ENCODE data around the gene RASA4B. TPM values are rescaled to one million over a fixed set of nuclear protein-coding genes. Genes with fewer than 3 reads are reported as not detected.

The RASA4B gene
- total and polyA plus RNA-seq, 2 donors (not counting 3 experiments of a cell fraction or from before 2014, with no cell fraction given): 3.2 to 9.8 TPM

- Histone ChIP-seq H3K27ac (ENCODE audit: insufficient read depth, low read depth, low read length) (no peak overlapping the region), H3K79me2 (ENCODE audit: control insufficient read depth, insufficient read depth, low read length) (no peaks in the 10 kb centered on the region), H2AFZ (ENCODE audit: low read depth, low read length) (no peak overlapping the region), H4K20me1 (replicated peaks; ENCODE audit: control insufficient read depth, extremely low read depth, insufficient read depth, low read length) (no peaks in the 10 kb centered on the region), H3K9me3 (replicated peaks; ENCODE audit: control insufficient read depth, insufficient read depth, low read length) (no peaks in the 10 kb centered on the region), H3K4me2 (ENCODE audit: insufficient read depth, low read length) (no peak overlapping the region), H3K9me1 (replicated peaks; ENCODE audit: control insufficient read depth, extremely low read depth, insufficient read depth, low read length) (no peaks in the 10 kb centered on the region), H3K4me3 (replicated peaks in 1 of 3; ENCODE audit: insufficient read depth in 1 of 3, low read depth in 1 of 3, low read length in 3 of 3) (no peak overlapping the region), H3K27me3 (ENCODE audit: control insufficient read depth in 2 of 2, insufficient read depth in 2 of 2, low read length in 2 of 2) (no peaks in the 10 kb centered on the region), H3K4me1 (ENCODE audit: control insufficient read depth, extremely low read depth, insufficient read depth, low read length) (peaks cover 7% of the 10 kb centered on the region), H3K9ac (replicated peaks; ENCODE audit: extremely low read depth, insufficient read depth, low read length) (no peak overlapping the region), H3K36me3 (ENCODE audit: control insufficient read depth in 2 of 2, extremely low read depth in 1 of 2, insufficient read depth in 2 of 2, low read length in 2 of 2) (peaks cover 0 to 31% of the 10 kb centered on the region in 2 experiments)
- TF ChIP-seq GATA2 (IDR thresholded peaks at IDR 0.05; ENCODE audit: insufficient read depth, insufficient read length, low read depth, low read length): no peak
- TF ChIP-seq POLR2AphosphoS5 (IDR thresholded peaks at IDR 0.05; ENCODE audit: insufficient read depth, low read depth, low read length): no peak
- TF ChIP-seq EZH2 (IDR thresholded peaks at IDR 0.05; ENCODE audit: borderline replicate concordance, low read depth, low read length, severe bottlenecking): no peak
- TF ChIP-seq MAX (IDR thresholded peaks at IDR 0.05; ENCODE audit: insufficient read depth, insufficient read length): no peak
- TF ChIP-seq MYC (IDR thresholded peaks at IDR 0.05; ENCODE audit: low read depth, low read length): no peak
- no peak for TF ChIP-seq CTCF (IDR thresholded peaks at IDR 0.05; ENCODE audit: extremely low read depth in 1 of 2, insufficient read depth in 1 of 2, low read depth in 1 of 2, low read length in 2 of 2)
- no peak for TF ChIP-seq POLR2A (IDR thresholded peaks at IDR 0.05; ENCODE audit: low read depth, low read length)
- ChIA-PET CTCF (no interaction called here), POLR2A (no interaction called here)
- dilution Hi-C loops (cut with MboI; ENCODE audit: extremely low pct_ligation_motif_present, low sequenced_read_pairs): no loop called here
- no peak for DNase-seq (ENCODE audit: low read depth, low spot score)
- no peak for FAIRE-seq
- intact Hi-C loops (cut with micrococcal nuclease): no loop called here
- BruUV-seq (replicated peaks): no TSS peak
These were observed 72.5 kb downstream of the RASA4B start for GRCh38 chr7:102444961-102445673.

Data from endothelial cell of umbilical vein (primary cell).